ENCODE results near the gene EHMT1.
A peak's percentile ranks its signal among the peaks of the same experiment; 100 is the strongest.
"Not testable (repeated sequence)": the region's sequence is repeated elsewhere in the genome, so short reads cannot be mapped to it uniquely, and the experiment has no call there.

EHMT1 gene

DNA sequence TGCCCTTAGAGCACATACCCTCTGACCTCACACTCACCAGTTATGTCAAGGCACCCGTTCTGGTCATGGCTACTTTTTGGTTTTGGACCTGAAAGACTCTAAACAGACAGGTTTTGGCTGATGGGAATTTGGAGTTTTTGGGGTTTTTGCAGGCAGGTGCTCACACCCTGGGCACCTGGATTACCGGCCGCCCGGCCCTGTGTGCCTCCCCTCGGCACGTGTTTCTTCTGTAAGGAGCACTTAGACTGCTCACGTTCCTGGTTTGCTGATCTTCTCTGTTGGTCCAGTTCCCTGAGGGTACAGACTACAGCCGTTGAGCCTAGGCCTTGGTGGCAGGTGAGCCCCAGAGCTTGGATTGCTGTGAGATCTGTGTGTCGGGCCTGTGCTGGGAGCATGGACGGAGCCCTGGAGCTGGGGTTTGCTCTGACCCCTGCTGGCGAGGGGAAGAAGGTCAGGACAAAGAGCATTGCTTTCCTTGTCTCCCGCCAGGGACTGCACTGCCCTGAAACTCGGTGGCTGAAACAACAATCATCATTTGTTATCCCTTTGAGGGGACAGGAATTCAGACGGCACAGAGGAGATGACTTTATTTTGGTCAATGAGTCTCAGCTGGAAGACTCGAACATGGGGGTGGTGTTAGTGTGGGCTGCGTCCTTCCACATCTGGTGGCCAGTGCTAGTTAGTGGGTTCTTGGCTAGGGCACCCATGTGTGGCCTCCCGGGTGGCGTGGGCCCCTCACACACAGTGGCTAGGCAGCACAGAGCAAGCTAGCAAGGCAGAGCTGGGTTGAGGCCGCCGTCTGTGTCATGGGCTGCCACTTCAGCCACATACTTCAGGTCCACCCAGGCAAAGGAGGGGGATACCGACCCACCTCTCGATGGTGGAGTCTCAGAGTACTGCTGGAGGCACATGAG lies 76.4 kb downstream of the EHMT1 start:
- peak; percentile 48 for DNase-seq (ENCODE audit: low read depth)

DNA sequence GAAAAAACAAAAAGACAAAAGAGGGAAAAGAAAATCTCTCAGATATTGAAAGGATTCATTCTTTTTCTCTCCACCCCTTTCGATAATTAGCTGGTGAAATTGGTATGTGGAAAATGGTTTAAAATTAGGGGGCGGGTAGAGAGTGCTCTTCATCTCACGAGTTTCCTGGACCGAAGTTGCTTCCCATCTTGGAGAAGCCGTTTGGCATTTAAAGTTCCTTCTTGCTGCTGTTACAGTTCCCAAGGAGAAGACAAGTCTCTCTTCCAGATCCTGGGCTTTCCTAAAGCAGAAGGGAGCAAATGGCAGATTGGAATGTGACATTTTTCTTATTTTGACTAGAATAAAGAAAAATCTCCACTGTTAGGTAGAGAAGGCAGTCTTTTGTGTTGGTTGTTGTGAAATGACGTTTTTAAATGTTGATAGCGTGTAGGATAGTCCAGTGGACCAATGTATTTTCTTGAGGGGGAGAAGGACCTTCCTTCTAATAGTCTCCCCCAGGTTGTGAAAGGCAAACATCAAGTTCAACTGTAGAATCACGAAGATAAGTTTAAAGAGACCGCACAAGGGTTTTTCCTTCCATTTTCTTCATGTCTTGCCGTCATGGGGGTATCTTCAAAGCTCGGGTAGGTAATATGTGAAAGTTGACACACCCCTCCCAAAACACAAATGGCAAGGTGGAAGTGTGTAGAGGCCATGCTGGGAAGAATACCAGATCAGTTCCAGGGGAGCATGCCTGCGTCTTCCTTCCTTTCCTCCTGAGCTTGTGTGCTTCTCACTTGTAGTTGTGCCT lies 77.5 kb downstream of the EHMT1 start:
- no peak for DNase-seq (ENCODE audit: low read depth)

DNA sequence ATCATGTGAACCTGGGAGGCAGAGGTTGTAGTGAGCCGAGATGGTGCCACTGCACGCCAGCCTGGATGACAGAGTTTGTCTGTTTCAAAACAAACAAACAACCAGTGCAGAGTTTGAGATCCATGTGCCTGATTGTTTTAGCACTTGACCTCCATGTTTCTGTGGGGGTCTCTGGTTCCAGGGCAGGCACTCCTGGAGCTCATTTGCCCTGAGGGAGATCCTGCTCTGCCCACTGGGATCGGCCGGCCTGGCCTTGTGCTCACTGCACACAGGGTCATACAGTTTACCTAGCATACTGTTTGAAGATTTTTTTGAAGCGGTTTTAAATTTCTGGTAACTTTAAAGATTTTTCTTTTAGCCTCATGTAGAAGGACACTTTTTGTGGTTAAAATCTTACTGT lies 78.4 kb downstream of the EHMT1 start:
- DNase-seq (ENCODE audit: low read depth): no peak

DNA sequence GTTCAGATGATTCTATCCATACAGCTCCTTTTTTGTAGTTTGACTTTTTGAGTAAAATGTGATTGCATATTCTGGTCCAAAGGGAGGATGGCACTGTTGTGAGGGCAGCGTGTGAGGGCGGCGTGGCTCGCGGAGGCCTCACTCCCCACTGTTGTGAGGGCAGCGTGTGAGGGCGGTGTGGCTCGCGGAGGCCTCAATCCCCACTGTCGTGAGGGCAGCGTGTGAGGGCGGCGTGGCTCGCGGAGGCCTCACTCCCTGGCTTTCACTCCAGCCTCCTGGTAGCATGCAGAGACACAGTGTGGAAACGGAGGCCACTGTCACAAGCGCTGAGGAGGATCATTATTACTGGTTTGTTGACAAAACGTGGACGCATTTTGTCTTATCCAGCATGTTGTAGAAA lies 79.0 kb downstream of the EHMT1 start:
- DNase-seq (ENCODE audit: low read depth): no peak

DNA sequence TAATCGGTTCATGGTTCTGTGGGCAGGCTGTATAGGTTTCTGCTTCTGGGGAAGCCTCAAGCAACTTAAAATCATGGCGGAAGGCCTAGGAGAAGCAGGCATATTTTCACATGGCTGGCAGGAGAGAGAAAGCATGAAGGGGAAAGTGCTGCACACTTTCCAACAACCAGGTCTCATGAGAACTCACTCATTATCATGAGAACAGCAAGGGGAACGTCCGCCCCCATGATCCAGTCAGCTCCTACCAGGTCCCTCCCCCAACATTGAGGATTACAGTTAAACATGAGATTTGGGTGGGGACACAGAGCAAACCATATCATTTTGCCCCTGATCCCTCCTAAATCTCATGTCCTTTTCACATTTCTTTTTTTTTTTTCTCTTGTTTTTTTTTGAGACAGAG lies 82.1 kb downstream of the EHMT1 start:
- DNase-seq (ENCODE audit: low read depth): no peak

DNA sequence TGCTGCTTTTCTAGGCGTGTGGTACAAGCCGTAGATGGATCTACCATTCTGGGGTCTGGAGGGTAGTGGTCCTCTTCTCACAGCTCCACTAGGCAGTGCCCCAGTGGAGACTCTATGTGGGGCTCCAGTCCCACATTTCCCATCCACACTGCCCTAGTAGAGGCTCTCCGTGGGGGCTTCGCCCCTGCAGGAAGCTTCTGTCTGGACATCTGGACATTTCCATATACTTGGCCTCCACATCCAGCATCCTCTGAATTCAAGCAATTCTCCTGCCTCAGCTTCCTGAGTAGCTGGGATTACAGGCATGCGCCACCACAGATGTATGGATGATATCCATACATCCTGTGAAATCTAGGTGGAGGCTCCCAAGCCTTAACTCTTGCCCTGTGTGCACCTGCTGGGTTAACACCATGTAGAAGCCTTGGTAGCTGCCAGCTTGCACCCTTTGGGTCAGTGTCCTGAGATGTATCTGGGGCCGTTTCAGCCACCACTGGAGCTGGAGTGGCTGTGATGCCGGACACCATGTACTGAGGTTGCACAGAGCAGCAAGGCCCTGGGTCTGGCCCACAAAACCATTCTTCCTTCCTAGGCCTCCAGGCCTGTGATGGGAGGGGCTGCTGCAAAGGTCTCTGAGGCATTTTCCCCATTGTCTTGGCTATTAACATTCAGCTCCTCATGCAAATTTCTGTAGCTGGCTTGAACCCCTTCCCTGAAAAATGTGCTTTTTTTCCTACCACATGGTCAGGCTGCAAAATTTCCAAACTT lies 84.0 kb downstream of the EHMT1 start:
- no peak for DNase-seq (ENCODE audit: low read depth)

DNA sequence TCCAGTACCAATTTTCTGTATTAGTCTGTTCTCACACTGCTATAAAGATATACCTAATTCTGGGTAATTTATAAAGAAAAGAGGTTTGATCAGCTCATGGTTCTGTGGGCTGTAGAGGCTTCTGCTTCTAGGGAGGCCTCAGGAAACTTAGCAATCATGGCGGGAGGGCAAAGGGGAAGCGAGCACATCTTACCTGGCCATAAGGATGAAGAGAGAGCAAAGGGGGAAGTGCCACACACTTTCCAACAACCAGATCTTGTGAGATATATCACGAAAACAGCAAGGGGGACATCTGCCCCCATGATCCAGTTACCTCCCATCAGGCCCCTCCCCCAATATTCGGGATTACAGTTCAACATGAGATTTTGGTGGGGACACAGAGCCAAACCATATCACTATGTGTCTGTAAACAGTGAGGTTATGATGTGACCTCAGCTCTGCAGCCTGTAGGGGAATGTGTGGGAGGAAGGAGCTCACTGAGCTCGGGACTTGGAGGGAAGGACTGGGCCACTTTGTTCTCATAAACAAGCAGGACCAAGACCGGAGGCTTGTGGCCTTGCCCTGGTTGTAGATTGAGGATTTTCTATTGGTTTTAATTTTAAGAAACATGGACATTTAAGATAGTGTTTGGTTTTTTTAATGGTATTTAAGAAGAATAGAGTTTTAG lies 85.2 kb downstream of the EHMT1 start:
- no peak for DNase-seq (ENCODE audit: low read depth)

DNA sequence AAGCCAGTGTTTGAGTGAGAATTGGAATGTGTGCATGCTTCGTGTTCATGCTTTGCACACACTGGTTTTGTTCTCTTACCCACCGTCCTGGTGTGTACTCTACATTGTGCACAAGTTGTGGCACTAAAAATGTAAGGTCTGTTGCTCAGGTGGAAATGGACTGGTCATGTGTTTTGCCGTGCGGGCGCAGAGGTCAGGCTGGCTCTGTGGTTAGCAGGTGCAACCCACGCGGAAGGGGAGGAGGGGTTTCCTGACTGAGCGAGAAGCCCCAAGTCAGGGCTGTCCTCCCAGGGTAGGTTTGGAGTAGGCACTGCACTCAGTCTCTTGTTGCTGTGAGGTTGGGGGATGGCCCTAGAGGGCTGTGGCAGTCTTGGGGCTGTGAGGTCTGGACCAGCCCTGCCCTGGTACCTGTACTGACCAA lies 86.6 kb downstream of the EHMT1 start:
- DNase-seq (ENCODE audit: low read depth): no peak

DNA sequence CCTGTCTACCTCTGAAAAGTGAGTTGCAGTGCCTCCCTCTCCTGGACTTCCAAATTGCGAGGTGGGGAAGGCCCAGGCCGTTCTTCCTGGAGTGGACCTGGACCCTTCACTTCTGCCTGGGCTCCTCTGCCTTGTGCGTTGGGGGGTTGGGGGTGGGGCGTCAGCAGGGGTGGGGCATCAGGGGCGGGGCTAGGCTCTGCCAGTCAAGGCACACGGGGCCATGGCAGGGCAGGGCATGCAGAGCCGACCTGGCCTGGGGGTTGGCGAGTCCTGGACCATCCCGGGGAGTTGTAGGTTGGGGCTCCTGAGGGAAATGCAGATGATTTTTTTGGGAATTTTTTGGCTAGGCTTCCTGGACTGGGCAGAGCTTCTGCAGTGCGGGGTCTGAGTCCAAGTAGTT lies 87.1 kb downstream of the EHMT1 start:
- DNase-seq (ENCODE audit: low read depth): no peak

DNA sequence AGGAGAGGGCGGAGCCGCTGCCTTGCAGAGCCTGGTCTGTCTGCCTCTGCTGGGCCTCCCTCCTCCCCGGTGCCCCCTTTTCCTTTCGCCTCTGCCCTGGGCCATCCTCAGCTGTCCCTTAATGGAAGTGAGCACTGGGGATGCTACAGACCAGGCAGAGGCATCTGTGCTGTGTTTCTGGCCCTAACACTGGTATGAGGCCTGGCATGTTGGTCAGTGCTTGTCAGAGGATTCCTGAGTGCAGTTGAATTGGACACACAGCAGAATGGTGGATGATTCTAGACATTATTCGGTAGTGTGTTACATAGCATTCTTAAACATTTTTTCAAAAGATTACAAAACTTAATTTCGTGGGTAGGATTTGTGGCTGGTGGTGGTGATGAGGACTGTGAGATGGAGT lies 88.6 kb downstream of the EHMT1 start:
- DNase-seq (ENCODE audit: low read depth): no peak

DNA sequence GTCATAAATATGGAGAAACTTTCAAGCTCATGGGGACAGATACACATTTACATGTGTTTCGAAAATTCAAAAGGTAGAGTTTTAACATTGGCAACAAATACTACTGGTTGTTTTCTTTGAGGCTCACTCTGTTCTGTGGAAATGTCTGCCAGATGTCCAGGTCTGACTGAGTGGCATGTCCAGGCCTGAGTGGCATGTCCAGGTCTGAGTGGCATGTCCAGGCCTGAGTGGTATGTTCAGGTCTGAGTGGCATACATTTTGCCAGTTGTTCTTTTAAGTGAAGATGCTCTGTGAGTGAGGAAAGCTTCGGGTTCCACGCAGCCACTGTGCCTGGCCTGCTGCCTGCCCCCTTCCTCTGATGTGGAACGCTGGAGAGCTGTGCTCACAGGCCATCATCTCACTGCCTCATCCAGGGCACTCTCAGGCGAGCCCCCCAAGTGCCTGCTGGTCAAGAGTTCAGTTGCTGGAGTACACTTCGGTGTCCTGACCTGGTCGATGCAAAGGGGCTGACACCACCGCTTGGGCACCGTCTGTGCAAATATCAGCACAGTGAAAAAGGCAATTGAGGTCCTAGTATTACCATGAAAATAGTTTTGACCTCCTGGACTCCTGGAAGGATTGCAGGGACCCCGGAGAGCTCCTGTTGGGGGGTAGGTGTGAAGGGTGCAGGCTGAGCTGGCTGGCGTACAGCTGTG lies 89.9 kb downstream of the EHMT1 start:
- no peak for DNase-seq (ENCODE audit: low read depth)

DNA sequence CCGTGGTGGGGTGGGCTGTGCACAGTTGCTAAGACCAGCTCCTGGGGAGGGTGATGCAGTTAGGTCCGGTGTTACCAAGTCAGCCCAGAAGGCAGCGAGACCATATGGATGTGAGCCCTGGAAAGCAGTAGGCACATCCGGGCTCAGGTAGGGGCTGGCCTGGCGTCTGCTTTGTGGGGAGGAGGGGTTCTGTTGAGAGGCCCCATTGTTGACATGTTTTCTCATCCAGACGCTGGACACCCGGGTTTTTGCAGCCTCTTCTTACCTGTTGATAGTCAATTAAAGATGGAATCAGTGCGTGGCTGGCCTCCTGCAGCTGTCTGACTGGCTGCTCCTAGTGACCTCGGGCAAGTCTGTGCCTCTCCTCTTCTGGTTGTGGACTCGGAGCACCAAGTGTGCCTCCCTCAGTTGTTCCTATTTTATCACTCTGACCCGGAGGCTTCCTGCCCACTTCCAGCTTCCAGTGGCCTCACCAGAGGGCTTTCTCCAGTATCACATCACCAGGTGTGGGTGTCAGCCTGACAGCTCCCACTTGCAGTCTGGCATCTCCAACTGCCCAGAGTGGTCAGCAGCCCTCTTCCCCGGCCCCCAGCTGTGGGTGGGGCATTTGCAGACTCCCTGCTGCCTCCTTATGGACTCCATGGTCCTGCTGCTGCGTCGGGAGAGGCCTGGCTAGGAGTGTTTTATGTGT lies 90.8 kb downstream of the EHMT1 start:
- DNase-seq (ENCODE audit: low read depth): no peak

DNA sequence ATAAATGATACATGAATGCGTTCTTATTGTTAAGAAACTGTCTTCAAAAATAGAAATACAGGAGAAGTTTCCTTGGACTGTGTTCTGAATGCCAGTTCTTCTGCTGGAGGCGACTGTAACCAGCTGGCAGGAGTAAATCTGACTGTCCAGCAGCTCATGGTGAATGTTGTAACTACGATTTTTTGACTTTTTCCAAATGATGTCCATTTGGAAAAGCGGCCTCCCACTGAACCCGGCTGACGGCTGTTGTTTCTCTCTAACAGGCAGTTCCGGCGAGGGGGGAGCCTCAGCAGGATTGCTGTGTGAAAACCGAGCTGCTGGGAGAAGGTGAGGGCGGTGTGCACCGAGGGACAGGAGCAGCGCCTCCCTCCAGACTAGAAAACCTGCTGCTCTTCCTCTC lies 91.9 kb downstream of the EHMT1 start:
- no peak for DNase-seq (ENCODE audit: low read depth)

DNA sequence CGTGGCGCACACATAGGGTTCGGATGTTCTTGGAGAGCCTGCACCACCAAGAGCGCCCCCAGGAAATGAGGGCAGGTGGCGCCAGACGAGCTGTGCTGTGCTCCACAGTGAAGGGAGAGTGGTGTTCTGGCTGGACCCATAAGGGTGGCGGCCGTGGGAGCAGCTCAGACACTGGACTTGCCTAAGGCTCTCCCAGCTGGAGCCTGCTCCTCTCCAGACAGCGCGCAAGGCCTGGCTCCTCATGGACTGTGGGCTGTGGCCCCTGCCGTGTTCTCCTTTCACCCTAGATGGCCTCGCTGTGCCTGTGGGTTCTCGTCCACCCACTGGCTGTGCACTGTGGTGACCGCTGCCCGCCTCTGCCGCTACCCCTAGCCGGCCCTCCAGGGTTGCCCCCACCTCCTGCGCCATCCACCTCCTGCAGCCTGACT lies 92.9 kb downstream of the EHMT1 start:
- no peak for DNase-seq (ENCODE audit: low read depth)

DNA sequence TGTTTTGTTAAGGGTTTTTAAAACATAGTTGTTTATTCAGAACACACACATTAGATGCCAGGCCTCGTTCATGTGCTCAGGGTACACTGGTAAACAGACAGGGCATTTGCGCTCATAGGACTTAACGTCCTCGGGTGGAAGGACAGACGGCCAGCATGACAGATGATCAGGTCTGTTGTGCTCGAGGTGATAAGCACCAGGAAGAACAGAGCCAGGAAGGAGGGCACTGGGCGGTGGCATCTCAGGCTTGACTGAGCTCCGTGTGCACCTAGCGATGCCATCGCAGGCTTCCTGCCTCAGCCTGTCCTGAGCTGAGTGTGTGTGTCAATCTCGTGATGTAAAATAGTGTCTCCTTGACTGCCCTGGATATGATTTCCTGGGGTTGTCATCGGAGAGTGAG lies 96.5 kb downstream of the EHMT1 start:
- no peak for DNase-seq (ENCODE audit: low read depth)

DNA sequence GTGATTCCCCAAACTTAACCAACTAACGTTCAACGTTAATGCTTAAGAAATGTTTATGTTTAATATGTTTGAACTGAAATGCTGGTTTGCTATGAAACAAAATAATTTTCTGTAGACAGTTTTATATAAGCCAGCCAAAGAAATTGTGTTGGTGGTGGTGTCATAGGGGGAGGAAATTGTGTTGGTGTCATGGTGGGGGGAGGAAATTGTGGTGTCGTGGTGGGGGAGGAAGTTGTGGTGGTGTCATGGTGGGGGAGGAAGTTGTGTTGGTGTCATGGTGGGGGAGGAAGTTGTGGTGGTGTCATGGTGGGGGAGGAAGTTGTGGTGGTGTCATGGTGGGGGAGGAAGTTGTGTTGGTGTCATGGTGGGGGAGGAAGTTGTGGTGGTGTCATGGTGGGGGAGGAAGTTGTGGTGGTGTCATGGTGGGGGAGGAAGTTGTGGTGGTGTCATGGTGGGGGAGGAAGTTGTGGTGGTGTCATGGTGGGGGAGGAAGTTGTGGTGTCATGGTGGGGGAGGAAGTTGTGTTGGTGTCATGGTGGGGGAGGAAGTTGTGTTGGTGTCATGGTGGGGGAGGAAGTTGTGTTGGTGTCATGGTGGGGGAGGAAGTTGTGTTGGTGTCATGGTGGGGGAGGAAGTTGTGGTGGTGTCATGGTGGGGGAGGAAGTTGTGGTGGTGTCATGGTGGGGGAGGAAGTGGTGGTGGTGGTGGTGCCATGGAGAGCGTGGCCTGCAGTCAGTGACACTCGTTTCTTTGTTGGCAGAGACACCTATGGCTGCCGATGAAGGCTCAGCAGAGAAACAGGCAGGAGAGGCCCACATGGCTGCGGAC lies 97.3 kb downstream of the EHMT1 start:
- DNase-seq (ENCODE audit: low read depth): not testable (repeated sequence)

DNA sequence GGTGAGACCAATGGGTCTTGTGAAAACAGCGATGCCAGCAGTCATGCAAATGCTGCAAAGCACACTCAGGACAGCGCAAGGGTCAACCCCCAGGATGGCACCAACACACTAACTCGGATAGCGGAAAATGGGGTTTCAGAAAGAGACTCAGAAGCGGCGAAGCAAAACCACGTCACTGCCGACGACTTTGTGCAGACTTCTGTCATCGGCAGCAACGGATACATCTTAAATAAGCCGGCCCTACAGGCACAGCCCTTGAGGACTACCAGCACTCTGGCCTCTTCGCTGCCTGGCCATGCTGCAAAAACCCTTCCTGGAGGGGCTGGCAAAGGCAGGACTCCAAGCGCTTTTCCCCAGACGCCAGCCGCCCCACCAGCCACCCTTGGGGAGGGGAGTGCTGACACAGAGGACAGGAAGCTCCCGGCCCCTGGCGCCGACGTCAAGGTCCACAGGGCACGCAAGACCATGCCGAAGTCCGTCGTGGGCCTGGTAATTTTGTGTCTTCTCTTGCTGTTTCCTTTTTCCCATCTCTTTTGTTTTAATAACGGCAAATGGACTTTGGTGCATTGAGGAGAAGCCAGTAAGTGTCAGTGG lies 98.0 kb downstream of the EHMT1 start:
- no peak for DNase-seq (ENCODE audit: low read depth)

DNA sequence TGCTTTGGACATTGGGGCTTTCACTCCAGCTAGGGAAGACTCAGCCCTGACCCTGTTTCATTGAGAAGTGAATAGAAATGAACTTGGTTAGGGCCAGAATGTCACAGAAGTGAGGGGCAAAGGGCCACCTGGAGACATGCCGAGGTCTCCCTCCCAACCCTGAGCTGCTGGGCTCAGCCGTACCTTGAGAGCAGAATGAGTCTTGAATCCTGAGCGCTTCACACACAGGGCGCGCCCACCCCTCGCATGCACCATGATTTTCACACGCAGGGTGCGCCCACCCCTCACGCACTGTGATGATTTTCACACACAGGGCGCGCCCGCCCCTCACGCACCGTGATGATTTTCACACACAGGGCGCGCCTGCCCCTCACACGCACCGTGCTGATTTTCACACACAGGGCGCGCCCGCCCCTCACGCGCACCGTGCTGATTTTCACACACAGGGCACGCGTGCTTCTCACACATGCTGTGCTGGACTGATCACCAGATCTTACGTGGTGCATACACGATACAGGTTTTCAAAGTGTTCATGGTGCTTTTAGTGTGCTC lies 99.0 kb downstream of the EHMT1 start:
- DNase-seq (ENCODE audit: low read depth): no peak

DNA sequence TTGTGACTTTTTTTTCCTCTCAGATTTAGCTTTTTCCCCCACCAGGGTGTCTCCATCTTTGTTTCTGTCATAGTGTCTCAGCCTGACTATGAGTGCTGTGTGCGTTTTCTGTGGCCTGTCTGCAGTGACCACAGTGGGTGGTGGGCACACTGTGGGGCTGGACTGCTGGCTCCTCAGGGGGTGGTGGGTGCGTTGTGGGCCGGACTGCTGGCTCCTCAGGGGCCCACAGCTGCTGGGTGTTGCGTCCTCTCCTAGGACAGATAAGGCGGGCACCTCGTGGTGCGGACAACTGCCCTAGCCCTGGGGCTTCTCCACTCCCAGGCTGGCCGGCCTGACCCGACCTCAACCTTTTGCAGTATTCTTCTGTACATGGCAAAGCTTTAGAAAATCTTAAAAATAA lies 100.4 kb downstream of the EHMT1 start:
- DNase-seq (ENCODE audit: low read depth): no peak
